ENCODE measurements around the gene PDCD5.
A peak's percentile ranks its signal among the peaks of the same experiment; 100 is the strongest.
"Not testable (repeated sequence)": the region's sequence is repeated elsewhere in the genome, so short reads cannot be mapped to it uniquely, and the experiment has no call there.

PDCD5 gene

GRCh38 chr19:32580353-32580900 is 563 bp upstream of the PDCD5 start:
- no peak for DNase-seq (ENCODE audit: low read depth in 2 of 2)

- DNase-seq (ENCODE audit: low read depth in 2 of 2), result no peak
These were observed 752 bp downstream of the PDCD5 start for GRCh38 chr19:32581705-32582179.

GRCh38 chr19:32587747-32588504 is 6.9 kb downstream of the PDCD5 start:
- not testable (repeated sequence) for DNase-seq (ENCODE audit: low read depth in 2 of 2)

- no peak for DNase-seq (ENCODE audit: low read depth in 2 of 2)
These were observed 13.0 kb downstream of the PDCD5 start for GRCh38 chr19:32594021-32594420.

GRCh38 chr19:32595491-32595890 is 14.5 kb downstream of the PDCD5 start:
- no peak for DNase-seq (ENCODE audit: low read depth in 2 of 2)

- no peak for DNase-seq (ENCODE audit: low read depth in 2 of 2)
These were observed 17.0 kb downstream of the PDCD5 start for GRCh38 chr19:32598022-32598421.

GRCh38 chr19:32599258-32599657 is 18.3 kb downstream of the PDCD5 start:
- no peak for DNase-seq (ENCODE audit: low read depth in 2 of 2)

- DNase-seq (ENCODE audit: low read depth in 2 of 2), result peak in 1 of 2 donors; percentile 7
These were observed 18.8 kb downstream of the PDCD5 start for GRCh38 chr19:32599736-32600157.

- DNase-seq (ENCODE audit: low read depth in 2 of 2), result no peak
These were observed 23.0 kb downstream of the PDCD5 start for GRCh38 chr19:32603961-32604360.

GRCh38 chr19:32605544-32605943 is 24.6 kb downstream of the PDCD5 start:
- no peak for DNase-seq (ENCODE audit: low read depth in 2 of 2)

GRCh38 chr19:32606289-32606688 is 25.3 kb downstream of the PDCD5 start:
- no peak for DNase-seq (ENCODE audit: low read depth in 2 of 2)

- DNase-seq (ENCODE audit: low read depth in 2 of 2), result no peak
These were observed 26.5 kb downstream of the PDCD5 start for GRCh38 chr19:32607479-32607878.

GRCh38 chr19:32611161-32611560 is 30.2 kb downstream of the PDCD5 start:
- no peak for DNase-seq (ENCODE audit: low read depth in 2 of 2)

- DNase-seq (ENCODE audit: low read depth in 2 of 2), result no peak
These were observed 32.0 kb downstream of the PDCD5 start for GRCh38 chr19:32613008-32613407.

- no peak for DNase-seq (ENCODE audit: low read depth in 2 of 2)
These were observed 33.9 kb downstream of the PDCD5 start for GRCh38 chr19:32614916-32615315.

- no peak for DNase-seq (ENCODE audit: low read depth in 2 of 2)
These were observed 34.6 kb downstream of the PDCD5 start for GRCh38 chr19:32615569-32615968.

- DNase-seq (ENCODE audit: low read depth in 2 of 2), result no peak
These were observed 38.2 kb downstream of the PDCD5 start for GRCh38 chr19:32619051-32619685.

- no peak for DNase-seq (ENCODE audit: low read depth in 2 of 2)
These were observed 41.0 kb downstream of the PDCD5 start for GRCh38 chr19:32622002-32622401.

- no peak for DNase-seq (ENCODE audit: low read depth in 2 of 2)
These were observed 43.4 kb downstream of the PDCD5 start for GRCh38 chr19:32624410-32624809.

- no peak for DNase-seq (ENCODE audit: low read depth in 2 of 2)
These were observed 46.0 kb downstream of the PDCD5 start for GRCh38 chr19:32626969-32627368.

GRCh38 chr19:32627714-32628270 is 46.8 kb downstream of the PDCD5 start:
- DNase-seq (ENCODE audit: low read depth in 2 of 2), result no peak

GRCh38 chr19:32630338-32630737 is 49.3 kb downstream of the PDCD5 start:
- DNase-seq (ENCODE audit: low read depth in 2 of 2), result no peak

- no peak for DNase-seq (ENCODE audit: low read depth in 2 of 2)
These were observed 50.4 kb downstream of the PDCD5 start for GRCh38 chr19:32631381-32631780.
